ENCODE data around the gene MFNG. TPM values are rescaled to one million over a fixed set of nuclear protein-coding genes. Genes with fewer than 3 reads are reported as not detected.

Gene MFNG
- total RNA-seq, 3 donors from 2014 or later: 11.3 to 16.1 (median 13.7) TPM

DNA sequence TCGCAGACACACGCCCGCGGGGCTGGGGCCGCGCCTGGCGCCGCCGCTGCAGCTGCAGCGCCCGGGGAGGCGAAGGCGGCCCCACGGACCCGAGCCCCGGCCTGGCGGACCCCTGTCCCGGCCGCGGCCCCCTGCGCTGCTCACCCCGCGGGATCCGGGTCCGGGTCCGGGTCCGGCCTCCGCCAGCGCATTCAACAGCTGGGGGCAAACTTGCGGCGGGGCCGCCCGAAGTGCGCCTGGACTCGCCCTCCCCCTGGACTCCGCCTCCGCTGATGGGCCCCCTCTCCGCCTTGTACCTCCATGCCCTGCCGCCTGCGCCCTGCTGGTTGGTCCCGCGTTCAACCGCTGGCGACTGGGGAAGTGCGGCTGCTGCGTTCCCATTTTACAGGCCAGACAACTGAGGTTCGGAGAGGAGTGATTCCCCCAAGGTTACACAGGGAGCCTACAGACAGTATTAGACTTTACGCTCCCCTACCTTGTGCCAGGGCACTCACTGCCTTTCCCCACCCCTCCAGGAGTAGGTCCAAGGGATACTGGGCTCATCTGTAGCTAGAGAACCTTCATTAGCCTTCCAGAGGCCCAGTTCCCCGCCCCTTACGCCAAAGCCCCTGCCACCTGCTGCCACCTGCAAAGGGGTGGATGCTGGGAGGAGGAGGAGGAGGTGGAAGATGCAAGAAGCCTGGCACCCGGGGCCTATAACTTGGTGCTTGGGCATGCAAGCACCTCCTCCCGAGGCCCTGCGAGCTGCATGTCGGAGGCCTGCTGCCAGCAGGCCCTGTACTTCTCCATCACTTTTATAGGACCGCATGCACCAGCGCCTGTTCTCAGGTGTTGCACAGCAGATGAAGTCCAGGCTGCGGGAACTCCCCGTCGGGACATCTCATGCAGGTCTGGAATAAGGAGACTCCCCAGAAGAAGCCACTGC is 58.2 kb downstream of the MFNG start:
- H3K4me1 ChIP-seq (ENCODE audit: low read depth): peaks cover 4% of the 10 kb centered on the region
- no peaks in the 10 kb centered on the region for H3K9me3 ChIP-seq
- no peaks in the 10 kb centered on the region for H3K36me3 ChIP-seq (ENCODE audit: low read depth)
- DNase-seq (no peak), ATAC-seq (no peak)
- intact Hi-C loops (cut with DNase I, micrococcal nuclease): loop anchor here in 1 of 2 donors (5.0 kb wide), 1 partner anchor 111 kb away; no protein-coding TSS in a partner anchor
- TF ChIP-seq, protein P1, sequence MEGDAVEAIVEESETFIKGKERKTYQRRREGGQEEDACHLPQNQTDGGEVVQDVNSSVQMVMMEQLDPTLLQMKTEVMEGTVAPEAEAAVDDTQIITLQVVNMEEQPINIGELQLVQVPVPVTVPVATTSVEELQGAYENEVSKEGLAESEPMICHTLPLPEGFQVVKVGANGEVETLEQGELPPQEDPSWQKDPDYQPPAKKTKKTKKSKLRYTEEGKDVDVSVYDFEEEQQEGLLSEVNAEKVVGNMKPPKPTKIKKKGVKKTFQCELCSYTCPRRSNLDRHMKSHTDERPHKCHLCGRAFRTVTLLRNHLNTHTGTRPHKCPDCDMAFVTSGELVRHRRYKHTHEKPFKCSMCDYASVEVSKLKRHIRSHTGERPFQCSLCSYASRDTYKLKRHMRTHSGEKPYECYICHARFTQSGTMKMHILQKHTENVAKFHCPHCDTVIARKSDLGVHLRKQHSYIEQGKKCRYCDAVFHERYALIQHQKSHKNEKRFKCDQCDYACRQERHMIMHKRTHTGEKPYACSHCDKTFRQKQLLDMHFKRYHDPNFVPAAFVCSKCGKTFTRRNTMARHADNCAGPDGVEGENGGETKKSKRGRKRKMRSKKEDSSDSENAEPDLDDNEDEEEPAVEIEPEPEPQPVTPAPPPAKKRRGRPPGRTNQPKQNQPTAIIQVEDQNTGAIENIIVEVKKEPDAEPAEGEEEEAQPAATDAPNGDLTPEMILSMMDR (IDR thresholded peaks at IDR 0.05): no peak
- H3K4me3 ChIP-seq: no peak overlapping the region

- H3K4me1 ChIP-seq (ENCODE audit: low read depth): peaks cover 4% of the 10 kb centered on the region
- H3K9me3 ChIP-seq: no peaks in the 10 kb centered on the region
- TF ChIP-seq, protein P1 (IDR thresholded peaks at IDR 0.05): no peak
These were observed 59.0 kb downstream of the MFNG start, which contains the start of gene ELFN2 for GRCh38 chr22:37427135-37427710. Gene ELFN2 (minus strand): TSS chr22:37427479. CDS start chr22:37375534, 51,945 bp downstream.

GRCh38 chr22:37426706-37427134 is 59.5 kb downstream of the MFNG start:
- H3K4me1 ChIP-seq (ENCODE audit: low read depth): peaks cover 4% of the 10 kb centered on the region
- intact Hi-C loops (cut with DNase I, micrococcal nuclease): loop anchor here in 1 of 2 donors (5.0 kb wide), 1 partner anchor 109 kb away; no protein-coding TSS in a partner anchor
- DNase-seq (no peak), ATAC-seq (no peak)
- no peaks in the 10 kb centered on the region for H3K9me3 ChIP-seq
- H3K36me3 ChIP-seq (ENCODE audit: low read depth): no peaks in the 10 kb centered on the region
- H3K4me3 ChIP-seq: no peak overlapping the region
- TF ChIP-seq, protein P1 (IDR thresholded peaks at IDR 0.05): no peak

More at GRCh38 chr22:37427135-37427710, 59.0 kb downstream of the MFNG start, which contains the start of gene ELFN2:
- intact Hi-C loops (cut with DNase I, micrococcal nuclease): loop anchor here in 1 of 2 donors (5.0 kb wide), 1 partner anchor 110 kb away; no protein-coding TSS in a partner anchor
- Histone ChIP-seq H3K36me3 (ENCODE audit: low read depth) (no peaks in the 10 kb centered on the region), H3K4me3 (no peak within 1 kb of the TSS)
- ATAC-seq: no peak
- DNase-seq: no peak

DNA sequence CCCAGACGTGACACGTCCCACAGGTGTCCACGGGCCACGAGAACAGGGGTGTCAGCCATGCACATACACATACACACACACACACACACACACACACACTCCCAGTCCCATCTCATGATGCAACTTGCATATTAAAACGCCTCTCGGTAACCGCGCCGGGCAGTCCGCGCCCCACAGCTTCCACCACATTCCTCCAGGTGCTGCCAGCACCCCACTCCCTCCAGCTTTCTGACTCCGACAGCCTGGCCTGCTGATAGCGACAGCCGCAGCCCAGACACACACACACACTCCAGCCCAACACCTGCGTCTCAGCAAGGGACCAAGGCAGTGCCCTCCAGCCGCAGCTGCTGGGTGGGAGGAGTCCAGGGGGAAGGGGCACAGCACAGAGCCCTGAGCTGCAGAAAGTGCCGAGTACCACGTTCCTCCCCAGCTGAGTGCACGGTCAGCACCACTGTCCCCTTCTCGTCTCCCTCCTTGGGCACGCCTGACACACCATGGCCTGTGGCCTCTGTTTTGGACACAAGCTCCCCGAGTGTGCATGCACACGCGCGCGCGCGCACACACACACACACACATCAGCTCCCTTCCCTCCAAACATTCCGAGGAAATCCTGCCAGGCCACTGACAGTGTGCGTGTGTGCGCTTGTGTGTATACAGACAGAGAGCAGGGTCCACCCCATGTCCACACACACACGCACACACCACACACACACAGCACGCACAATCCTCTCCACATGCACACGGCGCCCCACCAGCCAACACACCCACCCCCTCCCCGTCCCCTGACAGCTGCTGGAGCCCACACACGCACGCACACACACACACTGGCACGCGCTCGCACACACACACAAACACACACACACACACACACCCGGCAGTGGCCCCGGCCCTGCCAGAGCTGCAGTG is 60.1 kb downstream of the MFNG start:
- ATAC-seq (peak; percentile 23), DNase-seq (no peak)
- Histone ChIP-seq H3K9me3 (no peaks in the 10 kb centered on the region), H3K36me3 (ENCODE audit: low read depth) (no peaks in the 10 kb centered on the region), H3K4me3 (no peak overlapping the region), H3K4me1 (ENCODE audit: low read depth) (peaks cover 4% of the 10 kb centered on the region)
- intact Hi-C loops (cut with DNase I, micrococcal nuclease): loop anchor here in 1 of 2 donors (5.0 kb wide), 1 partner anchor 109 kb away; no protein-coding TSS in a partner anchor
- TF ChIP-seq, protein P1 (IDR thresholded peaks at IDR 0.05): no peak

DNA sequence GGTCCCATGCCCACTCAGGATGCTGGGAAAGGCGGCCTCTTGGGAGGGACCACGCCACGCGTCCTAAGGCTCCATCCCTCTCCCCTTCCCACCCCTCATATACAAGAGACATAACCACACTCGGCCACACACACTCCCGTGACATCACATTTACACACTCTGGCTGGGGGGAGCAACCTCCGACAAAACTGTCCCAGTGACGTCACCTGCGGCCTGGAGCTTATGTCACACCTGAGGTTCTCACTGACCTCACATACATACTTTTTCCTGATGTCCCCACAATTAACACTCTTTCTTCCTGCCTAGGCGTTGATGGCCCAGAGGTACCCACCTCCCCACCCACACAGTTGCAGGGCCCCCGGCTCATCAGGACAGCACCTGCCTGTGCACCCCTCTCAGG is 60.8 kb downstream of the MFNG start:
- Histone ChIP-seq H3K9me3 (no peaks in the 10 kb centered on the region), H3K4me3 (no peak overlapping the region), H3K36me3 (ENCODE audit: low read depth) (no peaks in the 10 kb centered on the region), H3K4me1 (ENCODE audit: low read depth) (peaks cover 4% of the 10 kb centered on the region)
- no peak for ATAC-seq
- intact Hi-C loops (cut with DNase I, micrococcal nuclease): loop anchor here in 1 of 2 donors (5.0 kb wide), 1 partner anchor 108 kb away; no protein-coding TSS in a partner anchor
- DNase-seq: no peak
- TF ChIP-seq, protein P1 (IDR thresholded peaks at IDR 0.05): no peak

Measured in mucosa of descending colon (tissue), 3 donors.